ENCODE measurements around the gene LRRC4C. TPM values are rescaled to one million over a fixed set of nuclear protein-coding genes. Genes with fewer than 3 reads are reported as not detected.

Gene LRRC4C
- total RNA-seq, 1 donor from 2014 or later: 0.64 TPM

DNA sequence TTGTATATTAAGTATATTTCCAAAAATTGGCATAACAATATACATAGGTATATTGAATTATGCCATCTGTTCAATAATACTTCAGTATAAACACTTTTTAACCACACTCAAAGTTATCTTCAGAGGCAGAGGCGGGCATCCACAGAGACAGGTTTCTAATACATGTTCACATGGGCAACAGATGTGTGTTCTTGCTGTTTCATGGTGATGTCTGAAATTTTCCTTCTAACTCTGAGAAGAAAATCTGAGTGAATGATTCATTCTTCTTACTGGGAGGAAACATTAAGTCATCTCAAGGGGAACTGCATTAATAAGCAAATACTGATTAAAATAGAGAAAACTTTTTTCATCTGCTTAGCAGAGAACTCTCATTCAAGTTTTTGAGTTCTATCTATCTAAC is 1074.5 kb downstream of the LRRC4C start:
- DNase-seq: no peak
- no peaks in the 10 kb centered on the region for H3K9me3 Mint-ChIP-seq (ENCODE audit: unreplicated experiment)
- no peak for TF ChIP-seq CTCF (IDR thresholded peaks at IDR 0.05; ENCODE audit: partially characterized antibody, unreplicated experiment)
- no peaks in the 10 kb centered on the region for H3K36me3 Mint-ChIP-seq (ENCODE audit: unreplicated experiment)
- H3K27me3 Mint-ChIP-seq (ENCODE audit: unreplicated experiment): no peaks in the 10 kb centered on the region
- no peak overlapping the region for H3K27ac Mint-ChIP-seq (ENCODE audit: unreplicated experiment)
- no peaks in the 10 kb centered on the region for H3K4me1 Mint-ChIP-seq (ENCODE audit: low read depth, unreplicated experiment)
- H3K4me3 Mint-ChIP-seq (ENCODE audit: unreplicated experiment): no peak overlapping the region

DNA sequence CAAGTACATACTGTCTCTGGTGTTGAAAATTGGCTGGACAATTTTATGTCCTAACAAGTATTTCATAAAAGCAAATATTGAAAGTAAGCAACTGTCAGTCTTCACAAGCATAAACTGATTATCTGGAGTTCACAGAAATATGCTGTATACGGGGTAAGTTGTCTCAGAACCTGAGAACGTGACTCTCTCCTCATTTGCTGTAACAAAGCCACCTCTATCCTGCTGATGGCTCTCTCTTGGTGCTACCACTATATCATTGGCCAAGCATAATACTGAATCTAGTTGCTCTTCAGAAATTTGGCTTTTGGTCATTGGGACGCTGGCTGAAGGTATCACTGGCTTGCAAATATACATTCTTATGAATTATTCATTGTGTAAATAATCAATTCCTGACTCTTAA is 1078.0 kb downstream of the LRRC4C start:
- DNase-seq: no peak
- no peaks in the 10 kb centered on the region for H3K36me3 Mint-ChIP-seq (ENCODE audit: unreplicated experiment)
- no peak for TF ChIP-seq CTCF (IDR thresholded peaks at IDR 0.05; ENCODE audit: partially characterized antibody, unreplicated experiment)
- H3K27me3 Mint-ChIP-seq (ENCODE audit: unreplicated experiment): no peaks in the 10 kb centered on the region
- H3K4me1 Mint-ChIP-seq (ENCODE audit: low read depth, unreplicated experiment): no peaks in the 10 kb centered on the region
- H3K9me3 Mint-ChIP-seq (ENCODE audit: unreplicated experiment): no peaks in the 10 kb centered on the region
- no peak overlapping the region for H3K27ac Mint-ChIP-seq (ENCODE audit: unreplicated experiment)
- H3K4me3 Mint-ChIP-seq (ENCODE audit: unreplicated experiment): no peak overlapping the region

DNA sequence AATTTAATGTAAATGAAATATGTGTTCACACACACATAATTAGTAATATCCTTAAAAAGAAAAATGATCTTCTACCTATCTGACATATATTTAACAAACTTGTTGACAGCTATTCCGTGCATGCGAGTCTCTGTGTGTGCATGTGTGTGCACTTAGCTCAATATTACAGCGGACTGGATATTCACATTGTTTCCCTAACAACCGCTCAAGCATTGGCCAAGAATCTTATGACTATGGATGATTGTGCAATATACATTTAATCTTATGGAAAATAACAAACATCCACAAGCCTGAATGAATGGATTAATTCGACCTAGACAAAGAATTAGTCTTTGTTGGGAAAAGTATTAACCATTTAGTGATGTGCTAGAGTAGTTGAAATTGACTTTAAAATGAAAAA is 1078.6 kb downstream of the LRRC4C start:
- Mint-ChIP-seq H3K27me3 (ENCODE audit: unreplicated experiment) (no peaks in the 10 kb centered on the region), H3K27ac (ENCODE audit: unreplicated experiment) (no peak overlapping the region), H3K4me3 (ENCODE audit: unreplicated experiment) (no peak overlapping the region), H3K36me3 (ENCODE audit: unreplicated experiment) (no peaks in the 10 kb centered on the region), H3K4me1 (ENCODE audit: low read depth, unreplicated experiment) (no peaks in the 10 kb centered on the region), H3K9me3 (ENCODE audit: unreplicated experiment) (no peaks in the 10 kb centered on the region)
- no peak for DNase-seq
- no peak for TF ChIP-seq CTCF (IDR thresholded peaks at IDR 0.05; ENCODE audit: partially characterized antibody, unreplicated experiment)

DNA sequence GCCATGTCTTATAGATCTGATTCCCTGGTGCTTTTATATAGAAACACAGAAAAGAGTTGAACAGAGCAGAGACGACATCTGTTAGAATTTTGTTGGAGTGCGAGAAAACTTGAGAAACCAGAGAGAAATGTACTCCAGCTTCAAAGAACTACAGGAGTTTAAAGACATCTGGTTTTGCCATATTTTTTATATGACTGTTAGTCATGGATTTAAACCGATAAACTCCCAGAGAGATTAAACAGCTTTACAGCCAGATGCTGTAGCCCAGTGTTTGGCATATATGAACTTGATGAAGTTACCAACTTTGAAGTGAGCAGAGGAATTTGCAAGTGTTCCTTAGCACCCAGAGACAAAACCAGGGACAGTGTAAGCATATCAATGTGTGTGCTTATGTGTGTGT is 1083.1 kb downstream of the LRRC4C start:
- no peak overlapping the region for H3K4me3 Mint-ChIP-seq (ENCODE audit: unreplicated experiment)
- H3K36me3 Mint-ChIP-seq (ENCODE audit: unreplicated experiment): no peaks in the 10 kb centered on the region
- H3K27ac Mint-ChIP-seq (ENCODE audit: unreplicated experiment): no peak overlapping the region
- H3K4me1 Mint-ChIP-seq (ENCODE audit: low read depth, unreplicated experiment): peaks cover 2% of the 10 kb centered on the region
- H3K9me3 Mint-ChIP-seq (ENCODE audit: unreplicated experiment): peaks cover 1% of the 10 kb centered on the region
- no peak for TF ChIP-seq CTCF (IDR thresholded peaks at IDR 0.05; ENCODE audit: partially characterized antibody, unreplicated experiment)
- H3K27me3 Mint-ChIP-seq (ENCODE audit: unreplicated experiment): no peaks in the 10 kb centered on the region
- no peak for DNase-seq

DNA sequence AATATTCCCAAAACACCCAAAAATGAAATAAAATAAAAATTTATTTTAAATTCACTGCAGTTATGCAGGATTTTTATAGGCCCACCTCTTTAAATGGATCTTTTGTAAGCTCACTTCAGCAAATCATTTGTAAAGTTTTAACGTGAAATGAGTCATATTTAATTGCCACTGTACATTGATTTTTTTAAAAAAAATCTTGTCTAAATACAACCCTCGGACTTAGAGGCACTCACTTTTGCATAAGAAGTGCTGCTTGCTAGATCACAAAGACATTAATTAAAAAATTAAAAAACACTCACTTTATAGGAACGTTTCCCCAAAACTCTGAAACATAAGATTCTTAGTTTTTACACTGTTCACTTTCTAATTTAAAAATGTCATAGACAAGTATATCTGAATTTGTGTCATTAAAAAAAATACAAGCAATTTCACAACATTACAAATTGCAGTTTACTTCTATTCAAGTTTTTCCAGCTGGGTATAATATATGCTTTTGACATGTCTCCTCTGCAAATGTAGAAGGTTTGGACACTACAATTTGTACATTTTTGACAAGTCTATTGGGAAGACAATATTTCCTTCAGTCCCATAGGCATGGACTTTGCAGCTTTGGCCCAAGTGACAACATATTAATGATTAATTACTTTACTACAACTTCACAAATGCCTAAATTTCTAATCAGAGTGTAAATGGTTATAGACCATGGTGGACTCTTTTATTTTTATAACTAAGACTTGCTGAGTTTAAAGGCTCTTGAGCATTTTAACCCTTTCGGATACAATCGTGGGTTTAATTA is 1088.4 kb downstream of the LRRC4C start:
- no peak for DNase-seq
- Mint-ChIP-seq H3K36me3 (ENCODE audit: unreplicated experiment) (no peaks in the 10 kb centered on the region), H3K4me3 (ENCODE audit: unreplicated experiment) (no peak overlapping the region), H3K27me3 (ENCODE audit: unreplicated experiment) (no peaks in the 10 kb centered on the region), H3K27ac (ENCODE audit: unreplicated experiment) (no peak overlapping the region), H3K9me3 (ENCODE audit: unreplicated experiment) (peaks cover 1% of the 10 kb centered on the region), H3K4me1 (ENCODE audit: low read depth, unreplicated experiment) (peaks cover 2% of the 10 kb centered on the region)
- TF ChIP-seq CTCF (IDR thresholded peaks at IDR 0.05; ENCODE audit: partially characterized antibody, unreplicated experiment): no peak
